Retinal pigment epithelial cell (primary cell): Measurements from ENCODE around the gene METRN.
A peak's percentile ranks its signal among the peaks of the same experiment; 100 is the strongest.
"Not testable (repeated sequence)": the region's sequence is repeated elsewhere in the genome, so short reads cannot be mapped to it uniquely, and the experiment has no call there.

Source experiments
- DNase-seq: peaks from one replicate; pipeline ENCODE4 v3.0.0-alpha.2; 2010; ENCODE audit warnings: low read depth
- H3K4me3 ChIP-seq: 2 replicates; pipeline ENCODE4 v1.5.1; 2011; ENCODE audit warnings: mild to moderate bottlenecking, low read length, control low read depth, moderate library complexity
- CTCF ChIP-seq: conservative IDR thresholded peaks from 2 replicates; pipeline ENCODE4 v1.5.1; 2011; ENCODE audit warnings: low read depth, low read length, control low read depth, inconsistent platforms

METRN gene

GRCh38 chr16:709566-710499 is 5.1 kb upstream of the METRN start:
- no peak for TF ChIP-seq CTCF
- DNase-seq, result no peak
- no peak overlapping the region for H3K4me3 ChIP-seq

GRCh38 chr16:710500-711075 is 4.3 kb upstream of the METRN start:
- no peak overlapping the region for H3K4me3 ChIP-seq

GRCh38 chr16:711084-711483 is 3.8 kb upstream of the METRN start:
- TF ChIP-seq CTCF, result no peak
- no peak for DNase-seq
- H3K4me3 ChIP-seq, result no peak overlapping the region

More at GRCh38 chr16:710500-711075, 4.3 kb upstream of the METRN start:
- no peak for DNase-seq
- no peak for TF ChIP-seq CTCF

- no peak overlapping the region for H3K4me3 ChIP-seq
- peak; percentile 89 for TF ChIP-seq CTCF
- no peak for DNase-seq
Measured at GRCh38 chr16:711548-712320, 3.2 kb upstream of the METRN start.

- peak; percentile 58 for TF ChIP-seq CTCF
- H3K4me3 ChIP-seq, result not testable (repeated sequence)
- peak; percentile 94 for DNase-seq
Measured at GRCh38 chr16:712740-713250, 2.1 kb upstream of the METRN start.

- DNase-seq, result no peak
- no peak for TF ChIP-seq CTCF
- H3K4me3 ChIP-seq, result no peak overlapping the region
Measured at GRCh38 chr16:714079-714478, 839 bp upstream of the METRN start.
